Spleen (tissue), 7 donors: ENCODE measurements around the gene C2CD2.

ENCODE experiments used
- POLR2A ChIP-seq, 3 donors: fragments of 450-650 bp; IDR thresholded peaks; one replicate each; pipeline ENCODE4 v1.5.1; 2017; ENCODE audit warnings: antibody characterized with exemption in 3 of 3, mild to moderate bottlenecking in 1 of 3
- TF ChIP-seq, protein P1 (sequence below), 11 experiments: fragments of 200-600 bp in 7 of 11; fragments of 450-650 bp in 4 of 11; sonication (generic) in 4 of 11; IDR thresholded peaks in 8 of 11; conservative IDR thresholded peaks in 3 of 11; 1 replicate in 7 of 11; 2 replicates in 4 of 11; pipeline versions ENCODE4 v1.4.0 to v1.8.0; 2016 to 2021; ENCODE audit warnings: antibody characterized with exemption in 11 of 11, inconsistent platforms in 4 of 11, mild to moderate bottlenecking in 1 of 11
- donor health status: DM: no; HTN: no; CAD: no; lungs with moderate emphysema.
- donor health status: DM: no; HTN: no; CAD: no.
- donor health status: DM: no; HTN: no; CAD: no.

DNA sequence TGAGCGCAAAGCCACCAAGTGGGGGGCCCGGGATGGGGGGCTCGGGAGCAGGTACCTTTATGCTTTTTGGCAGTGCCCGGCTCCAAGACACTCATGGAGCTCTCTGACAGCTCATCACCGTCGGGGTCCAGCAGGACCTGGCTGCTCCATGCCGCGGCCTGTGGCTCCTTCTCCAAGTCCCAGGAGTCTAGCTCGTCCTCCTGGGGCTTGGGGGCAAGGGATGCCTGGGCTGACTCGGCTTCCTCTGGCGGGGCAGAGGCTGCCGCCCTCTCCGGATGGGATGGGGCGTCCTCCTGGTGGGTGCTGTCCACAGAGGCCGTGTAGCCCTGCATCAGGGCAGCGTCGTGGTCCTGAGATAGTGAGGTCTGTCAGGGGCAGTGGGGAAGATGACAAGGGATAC lies 54.8 kb downstream of the C2CD2 start:
- TF ChIP-seq, protein P1, sequence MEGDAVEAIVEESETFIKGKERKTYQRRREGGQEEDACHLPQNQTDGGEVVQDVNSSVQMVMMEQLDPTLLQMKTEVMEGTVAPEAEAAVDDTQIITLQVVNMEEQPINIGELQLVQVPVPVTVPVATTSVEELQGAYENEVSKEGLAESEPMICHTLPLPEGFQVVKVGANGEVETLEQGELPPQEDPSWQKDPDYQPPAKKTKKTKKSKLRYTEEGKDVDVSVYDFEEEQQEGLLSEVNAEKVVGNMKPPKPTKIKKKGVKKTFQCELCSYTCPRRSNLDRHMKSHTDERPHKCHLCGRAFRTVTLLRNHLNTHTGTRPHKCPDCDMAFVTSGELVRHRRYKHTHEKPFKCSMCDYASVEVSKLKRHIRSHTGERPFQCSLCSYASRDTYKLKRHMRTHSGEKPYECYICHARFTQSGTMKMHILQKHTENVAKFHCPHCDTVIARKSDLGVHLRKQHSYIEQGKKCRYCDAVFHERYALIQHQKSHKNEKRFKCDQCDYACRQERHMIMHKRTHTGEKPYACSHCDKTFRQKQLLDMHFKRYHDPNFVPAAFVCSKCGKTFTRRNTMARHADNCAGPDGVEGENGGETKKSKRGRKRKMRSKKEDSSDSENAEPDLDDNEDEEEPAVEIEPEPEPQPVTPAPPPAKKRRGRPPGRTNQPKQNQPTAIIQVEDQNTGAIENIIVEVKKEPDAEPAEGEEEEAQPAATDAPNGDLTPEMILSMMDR (IDR thresholded peaks at IDR 0.05 in 8 of 11, conservative IDR thresholded peaks at IDR 0.05 in 3 of 11): no peak
- TF ChIP-seq POLR2A (IDR thresholded peaks at IDR 0.05): no peak
